Left ventricle myocardium inferior (tissue), 1 donor: ENCODE data around the gene BOC. TPM values are rescaled to one million over a fixed set of nuclear protein-coding genes. Genes with fewer than 3 reads are reported as not detected.

Source experiments
- DNase-seq: peaks from one replicate; pipeline ENCODE4 v3.0.0-alpha.2; 2020
- H3K27ac ChIP-seq: fragments of 200-600 bp; replicated peaks from 2 replicates; pipeline ENCODE4 v1.8.0; 2021
- H3K27me3 ChIP-seq: fragments of 200-600 bp; 2 replicates; pipeline ENCODE4 v1.8.0; 2021; ENCODE audit warnings: low read depth
- H3K36me3 ChIP-seq: fragments of 200-600 bp; 2 replicates; pipeline ENCODE4 v1.8.0; 2021
- H3K4me1 ChIP-seq: fragments of 200-600 bp; 2 replicates; pipeline ENCODE4 v1.8.0; 2021
- H3K4me3 ChIP-seq: fragments of 200-600 bp; 2 replicates; pipeline ENCODE4 v1.8.0; 2021; ENCODE audit warnings: mild to moderate bottlenecking, moderate library complexity
- H3K9me3 ChIP-seq: fragments of 200-600 bp; replicated peaks from 2 replicates; pipeline ENCODE4 v1.8.0; 2021
- intact Hi-C: fragments of 100-400 bp; cut with micrococcal nuclease; formaldehyde crosslinking; loops from one replicate; pipeline ENCODE4 v1.11.0; 2022
- total RNA-seq: library from RNA; stranded (reverse); fragmentation: NEBNext Ultra II Directional; extraction: Animal tissue kit (Norgen Biotek cat#: 25700); gene quantifications from one replicate; pipeline ENCODE4 v1.2.1, GENCODE V29; 2021
- TF ChIP-seq, protein P1 (sequence below): fragments of 200-600 bp; IDR thresholded peaks from 2 replicates; pipeline ENCODE4 v1.8.0; 2021; ENCODE audit warnings: antibody characterized with exemption, mild to moderate bottlenecking, borderline replicate concordance
- donor health status: DM: no; HTN: yes; CAD: no; lungs with severe emphysema.

Gene BOC
- total RNA-seq, 1 donor from 2014 or later, result 6.7 TPM

- DNase-seq, result no peak
- no peak overlapping the region for H3K4me3 ChIP-seq
- H3K27me3 ChIP-seq, result no peaks in the 10 kb centered on the region
- no peak overlapping the region for H3K27ac ChIP-seq
- no peaks in the 10 kb centered on the region for H3K9me3 ChIP-seq
- H3K36me3 ChIP-seq, result no peaks in the 10 kb centered on the region
- intact Hi-C loops, result loop anchor here (2.0 kb wide), 2 partner anchors 151 to 237 kb away; no protein-coding TSS in a partner anchor
- TF ChIP-seq, protein P1, sequence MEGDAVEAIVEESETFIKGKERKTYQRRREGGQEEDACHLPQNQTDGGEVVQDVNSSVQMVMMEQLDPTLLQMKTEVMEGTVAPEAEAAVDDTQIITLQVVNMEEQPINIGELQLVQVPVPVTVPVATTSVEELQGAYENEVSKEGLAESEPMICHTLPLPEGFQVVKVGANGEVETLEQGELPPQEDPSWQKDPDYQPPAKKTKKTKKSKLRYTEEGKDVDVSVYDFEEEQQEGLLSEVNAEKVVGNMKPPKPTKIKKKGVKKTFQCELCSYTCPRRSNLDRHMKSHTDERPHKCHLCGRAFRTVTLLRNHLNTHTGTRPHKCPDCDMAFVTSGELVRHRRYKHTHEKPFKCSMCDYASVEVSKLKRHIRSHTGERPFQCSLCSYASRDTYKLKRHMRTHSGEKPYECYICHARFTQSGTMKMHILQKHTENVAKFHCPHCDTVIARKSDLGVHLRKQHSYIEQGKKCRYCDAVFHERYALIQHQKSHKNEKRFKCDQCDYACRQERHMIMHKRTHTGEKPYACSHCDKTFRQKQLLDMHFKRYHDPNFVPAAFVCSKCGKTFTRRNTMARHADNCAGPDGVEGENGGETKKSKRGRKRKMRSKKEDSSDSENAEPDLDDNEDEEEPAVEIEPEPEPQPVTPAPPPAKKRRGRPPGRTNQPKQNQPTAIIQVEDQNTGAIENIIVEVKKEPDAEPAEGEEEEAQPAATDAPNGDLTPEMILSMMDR, result peak; percentile 99
- no peaks in the 10 kb centered on the region for H3K4me1 ChIP-seq
Observed at GRCh38 chr3:113287803-113288648, 76.7 kb downstream of the BOC start.

- TF ChIP-seq, protein P1, result no peak
- Histone ChIP-seq H3K4me1 (no peaks in the 10 kb centered on the region), H3K27me3 (no peaks in the 10 kb centered on the region), H3K27ac (no peak overlapping the region), H3K9me3 (no peaks in the 10 kb centered on the region), H3K4me3 (no peak overlapping the region), H3K36me3 (no peaks in the 10 kb centered on the region)
- intact Hi-C loops, result loop anchor here (2.0 kb wide), 2 partner anchors 152 to 238 kb away; no protein-coding TSS in a partner anchor
- DNase-seq, result no peak
Observed at GRCh38 chr3:113288881-113289280, 77.5 kb downstream of the BOC start.

DNA sequence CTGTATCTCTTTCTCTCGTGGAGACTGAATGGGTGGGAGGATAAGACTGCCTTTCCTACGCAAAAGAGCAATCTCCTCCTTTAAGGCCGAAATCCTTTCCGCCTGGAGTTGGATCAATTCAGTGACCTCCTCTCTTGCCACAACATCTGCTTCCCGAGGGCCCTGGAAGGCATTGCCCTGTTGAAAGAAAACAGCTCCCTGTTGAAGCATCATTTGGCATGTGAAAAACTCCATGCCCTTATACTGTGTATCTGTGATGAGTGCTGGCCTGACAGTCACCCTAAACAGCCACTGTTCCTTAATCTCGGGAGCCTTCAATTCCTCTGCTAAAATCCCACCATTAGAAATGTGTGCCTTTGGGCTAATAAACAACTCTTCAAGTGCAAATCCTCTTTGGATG, 80.2 kb downstream of the BOC start:
- intact Hi-C loops, result no loop called here
- no peak overlapping the region for H3K4me3 ChIP-seq
- H3K9me3 ChIP-seq, result no peaks in the 10 kb centered on the region
- no peak for DNase-seq
- H3K27me3 ChIP-seq, result no peaks in the 10 kb centered on the region
- H3K4me1 ChIP-seq, result no peaks in the 10 kb centered on the region
- TF ChIP-seq, protein P1, result no peak
- no peaks in the 10 kb centered on the region for H3K36me3 ChIP-seq
- H3K27ac ChIP-seq, result no peak overlapping the region

DNA sequence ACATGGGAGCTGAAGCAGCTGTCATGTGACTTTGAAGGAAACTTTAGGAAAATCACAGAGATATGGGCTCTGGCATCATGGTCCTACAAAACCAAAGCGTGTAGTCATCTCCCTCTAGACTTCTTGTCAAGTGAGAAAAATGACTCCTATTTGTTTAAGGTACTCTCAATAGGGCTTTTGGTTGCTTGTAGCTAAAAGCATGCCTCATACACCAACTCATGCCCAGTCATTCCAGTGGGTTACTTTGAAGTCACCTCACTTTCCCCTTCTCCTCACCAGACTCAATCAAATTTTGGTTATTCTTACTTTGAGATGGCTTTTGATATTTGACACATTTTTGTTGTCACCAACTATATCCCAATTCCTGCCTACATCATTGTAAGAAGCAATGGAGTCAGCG, 81.6 kb downstream of the BOC start:
- DNase-seq, result no peak
- H3K27ac ChIP-seq, result no peak overlapping the region
- H3K36me3 ChIP-seq, result no peaks in the 10 kb centered on the region
- H3K4me3 ChIP-seq, result no peak overlapping the region
- H3K9me3 ChIP-seq, result no peaks in the 10 kb centered on the region
- no peaks in the 10 kb centered on the region for H3K27me3 ChIP-seq
- H3K4me1 ChIP-seq, result no peaks in the 10 kb centered on the region
- TF ChIP-seq, protein P1, result no peak
- intact Hi-C loops, result no loop called here

DNA sequence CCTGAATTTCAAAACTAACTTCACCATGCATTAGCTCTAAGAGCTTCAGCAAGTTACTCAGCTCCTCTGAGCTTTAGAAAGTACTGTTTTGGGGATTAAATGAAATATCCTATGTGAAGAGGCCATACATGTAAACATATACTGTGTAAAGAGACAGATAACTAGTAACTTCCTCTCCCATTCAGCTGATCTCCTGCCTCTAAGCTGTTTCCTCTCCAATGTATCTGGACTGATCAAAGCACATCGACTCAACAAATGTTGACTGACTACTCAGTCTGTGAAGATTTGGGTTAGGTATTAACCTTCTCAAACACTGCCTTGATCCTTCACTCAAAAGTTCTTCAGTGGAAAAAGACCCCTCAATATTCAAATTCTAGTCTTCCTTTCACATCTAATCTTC, 82.0 kb downstream of the BOC start:
- no peak overlapping the region for H3K27ac ChIP-seq
- H3K9me3 ChIP-seq, result no peaks in the 10 kb centered on the region
- no peak for DNase-seq
- H3K4me1 ChIP-seq, result no peaks in the 10 kb centered on the region
- no peak overlapping the region for H3K4me3 ChIP-seq
- intact Hi-C loops, result no loop called here
- H3K27me3 ChIP-seq, result no peaks in the 10 kb centered on the region
- no peaks in the 10 kb centered on the region for H3K36me3 ChIP-seq
- TF ChIP-seq, protein P1, result no peak
